Stimulated activated CD4-positive, alpha-beta T cell treated with anti-CD3 and anti-CD28 coated beads, Interleukin-12 subunit alpha, Interleukin-12 subunit beta, amount 100 ng/mL, for 24 hours (primary cell): ENCODE data around the gene BOC.

Experiments
- DNase-seq, 2 experiments: peaks; one replicate each; pipeline ENCODE4 v3.0.0-alpha.2; 2020; ENCODE audit warnings: low read depth in 2 of 2

The BOC gene

DNA sequence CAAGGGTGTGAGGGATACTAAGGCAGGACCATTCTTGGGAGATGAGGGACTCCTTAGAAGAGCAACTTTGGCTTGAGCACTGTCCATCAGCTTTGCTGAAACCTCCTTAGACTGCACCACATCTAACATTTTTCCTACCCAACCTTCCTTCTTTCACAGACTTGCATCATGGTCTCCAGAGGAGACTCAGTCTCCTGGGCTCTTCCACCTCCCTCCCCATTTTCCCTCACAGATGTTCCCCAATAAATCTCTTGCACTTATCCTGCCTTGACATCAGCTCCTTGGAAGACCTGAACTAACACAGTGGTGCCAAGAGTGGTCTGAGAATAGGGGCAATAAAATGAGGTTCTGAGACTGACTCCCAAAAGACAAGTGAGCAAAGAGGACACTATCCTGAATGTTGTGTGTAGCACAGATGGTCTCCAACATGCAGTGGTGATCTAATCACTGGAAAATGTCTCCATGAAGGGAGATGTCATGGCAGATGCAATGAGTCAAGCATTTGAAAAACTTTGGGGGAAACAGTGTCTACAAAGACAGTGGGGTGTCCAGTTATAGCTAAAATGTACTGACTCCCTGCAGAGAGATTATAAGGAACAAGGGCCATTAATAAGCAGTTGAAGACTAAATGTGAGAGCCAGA lies 26.0 kb upstream of the BOC start:
- DNase-seq: no peak

DNA sequence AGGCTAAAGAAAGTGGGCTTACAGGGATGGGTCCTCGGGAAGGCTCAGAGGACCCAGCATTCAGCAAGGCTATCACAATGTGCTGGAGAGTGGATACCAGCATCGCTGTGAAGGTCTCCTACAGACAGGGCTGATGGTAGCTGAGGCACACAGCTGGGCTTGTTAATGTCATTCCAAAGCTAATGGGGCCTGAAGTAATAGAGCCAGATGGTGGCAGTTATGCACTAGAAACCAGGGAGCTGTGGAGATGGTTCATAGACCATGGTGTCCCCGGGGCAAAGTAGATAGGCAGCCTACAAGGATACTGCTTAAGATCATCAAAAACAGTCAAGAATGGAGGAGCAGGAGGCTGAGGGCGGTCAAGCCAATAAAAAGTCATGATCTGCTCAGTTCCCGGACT lies 24.8 kb upstream of the BOC start:
- DNase-seq: no peak

- no peak for DNase-seq
These were observed 18.1 kb upstream of the BOC start for GRCh38 chr3:113193288-113193687.

GRCh38 chr3:113193719-113194118 lies 17.6 kb upstream of the BOC start:
- DNase-seq: no peak

GRCh38 chr3:113194823-113195401 lies 16.4 kb upstream of the BOC start:
- no peak for DNase-seq

GRCh38 chr3:113200351-113200750 lies 11.0 kb upstream of the BOC start:
- DNase-seq: no peak

DNA sequence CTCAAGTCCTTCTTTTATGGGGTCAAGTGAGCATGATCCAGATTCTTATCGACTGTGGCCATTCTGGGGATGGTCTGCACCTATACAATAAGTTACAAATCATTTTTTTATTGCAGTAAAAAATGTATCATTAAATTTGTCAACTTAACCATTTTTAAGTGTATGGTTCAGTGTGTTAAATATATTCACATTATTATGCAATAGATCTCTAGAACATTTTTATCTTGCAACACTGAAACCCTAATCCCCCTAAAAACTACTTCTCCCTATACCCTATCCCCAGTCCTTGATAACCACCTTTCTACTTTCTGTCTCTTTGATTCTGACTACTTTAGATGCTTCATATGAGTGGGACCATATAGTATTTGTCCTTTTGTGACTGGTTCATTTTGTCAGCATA lies 10.4 kb upstream of the BOC start:
- DNase-seq: no peak

DNA sequence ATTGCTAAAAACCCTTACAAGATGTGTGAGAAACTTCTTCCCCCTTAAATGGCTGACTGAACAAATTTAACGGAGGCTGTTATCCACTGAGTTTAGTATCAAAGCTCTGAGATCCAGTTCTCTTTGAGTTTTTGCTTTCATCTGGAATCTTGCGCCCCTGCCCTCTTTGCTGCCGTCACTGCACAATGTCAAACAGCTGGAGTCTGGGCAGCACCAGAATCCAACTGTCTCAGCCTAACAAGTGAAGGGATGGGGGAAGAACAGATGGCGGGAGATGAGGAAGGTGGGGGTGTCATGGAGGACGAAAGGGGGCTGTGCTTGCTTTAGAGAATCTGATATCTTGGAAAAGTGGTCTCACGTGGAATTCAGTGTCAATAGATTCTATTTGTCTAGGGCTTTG lies 7.0 kb upstream of the BOC start:
- no peak for DNase-seq

DNA sequence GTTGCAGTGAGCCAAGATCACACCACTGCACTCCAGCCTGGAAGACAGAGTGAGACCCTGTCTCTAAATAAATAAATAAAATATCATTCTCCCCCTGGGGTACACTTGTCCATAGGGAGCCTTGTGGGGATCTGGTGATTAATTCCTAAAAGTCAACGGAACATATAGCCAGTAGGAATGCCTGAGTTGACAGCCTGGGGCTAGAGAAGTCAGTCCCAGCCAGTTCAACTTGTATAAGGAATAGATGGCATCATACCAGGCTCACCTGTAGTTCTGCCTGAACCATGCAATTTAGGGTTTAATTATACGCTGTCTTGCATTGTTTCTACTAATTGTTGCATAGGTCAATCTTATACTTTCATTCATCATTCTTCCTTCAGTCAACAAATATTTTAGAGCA lies 5.9 kb upstream of the BOC start:
- no peak for DNase-seq

DNA sequence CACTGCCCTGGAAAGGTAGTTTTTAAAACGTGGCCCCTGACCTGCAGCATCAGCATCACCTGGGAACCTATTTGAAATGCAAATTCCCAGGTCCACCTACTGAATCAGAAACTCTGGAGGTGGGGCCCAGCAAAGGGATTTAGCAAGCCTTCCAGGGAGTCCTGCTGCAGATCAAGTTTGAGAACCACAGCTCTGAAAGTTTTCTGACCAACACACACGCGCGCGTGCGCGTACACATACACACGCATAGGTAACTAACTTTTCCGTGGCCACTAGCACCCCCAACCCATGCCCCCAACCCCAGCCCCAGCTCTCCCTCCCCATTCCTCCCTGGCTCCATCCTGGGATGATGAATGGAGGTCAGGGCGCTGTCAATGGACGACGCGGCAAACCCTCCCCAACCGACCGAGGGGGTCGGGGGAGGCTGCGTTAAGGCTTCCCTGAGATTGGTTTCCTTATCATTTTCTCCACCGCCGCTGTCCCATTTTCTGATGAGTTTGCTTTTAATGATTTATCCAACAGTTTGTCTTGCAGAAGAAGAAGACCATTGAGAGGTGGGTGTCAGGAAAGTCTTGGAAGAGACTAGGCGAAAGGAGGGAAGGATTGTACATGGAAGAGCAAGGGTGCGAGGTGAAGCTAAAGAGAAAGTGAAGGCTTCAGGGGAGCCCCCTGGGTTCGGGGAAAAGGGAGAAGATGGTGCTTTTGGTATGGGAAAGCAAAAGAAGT lies 590 bp upstream of the BOC start:
- no peak for DNase-seq

GRCh38 chr3:113212150-113212843 lies 940 bp downstream of the BOC start:
- no peak for DNase-seq

- no peak for DNase-seq
These were observed 1.6 kb downstream of the BOC start for GRCh38 chr3:113212844-113213375.

GRCh38 chr3:113213896-113214587 lies 2.7 kb downstream of the BOC start:
- DNase-seq: no peak

GRCh38 chr3:113214917-113215595 lies 3.7 kb downstream of the BOC start:
- DNase-seq: no peak

DNA sequence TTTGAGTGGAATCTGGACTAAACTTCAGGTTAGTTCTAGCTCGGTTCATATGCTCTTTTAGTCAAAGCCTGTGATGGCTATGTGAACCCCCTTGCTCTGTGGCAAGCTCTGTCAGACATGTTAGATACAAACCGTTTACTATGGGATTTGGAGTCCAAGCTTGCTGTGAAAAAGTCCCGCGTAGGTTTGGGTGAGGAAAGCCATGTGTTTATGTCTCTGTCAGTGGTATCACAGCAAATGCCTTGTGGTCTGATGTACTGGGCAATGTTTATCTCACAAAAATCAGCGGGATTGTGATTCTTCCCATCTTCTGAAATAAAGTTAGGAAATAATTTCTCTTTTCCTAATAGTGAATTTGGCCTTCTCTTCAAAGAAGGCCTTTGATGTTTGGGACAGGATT lies 5.0 kb downstream of the BOC start:
- no peak for DNase-seq

DNA sequence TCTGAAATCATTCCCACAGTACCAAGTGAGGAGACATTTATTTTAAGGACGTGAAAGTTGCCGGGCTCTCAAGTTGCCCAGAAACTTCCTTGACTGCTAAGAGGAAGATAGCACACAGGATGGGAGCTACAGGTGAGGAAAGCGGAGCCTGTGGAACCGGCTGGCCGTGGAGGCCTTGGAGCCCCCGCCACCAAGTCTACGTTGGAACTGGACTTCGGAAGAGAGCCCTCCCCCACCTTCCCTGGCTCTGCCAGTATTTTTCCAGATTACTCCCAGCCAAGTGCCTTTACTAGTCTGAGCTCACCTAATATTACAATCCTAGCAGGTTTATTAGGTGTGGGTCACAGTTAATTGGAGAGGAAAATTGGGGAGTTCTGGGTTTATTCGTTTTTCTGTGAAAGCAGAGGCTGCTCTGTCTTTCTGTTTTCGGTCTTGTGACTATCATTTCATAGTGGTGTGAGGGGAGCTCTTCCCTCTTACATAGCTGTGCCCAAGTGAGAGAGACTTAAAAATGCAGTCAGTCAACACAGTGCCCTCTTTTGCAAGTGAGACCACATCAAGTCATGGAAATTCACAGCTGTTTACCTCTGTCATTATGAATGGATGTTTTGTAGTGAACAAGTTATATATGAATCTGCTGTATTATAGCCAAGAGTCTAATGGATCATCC lies 6.8 kb downstream of the BOC start:
- DNase-seq: no peak

GRCh38 chr3:113218681-113219045 lies 7.3 kb downstream of the BOC start:
- no peak for DNase-seq

DNA sequence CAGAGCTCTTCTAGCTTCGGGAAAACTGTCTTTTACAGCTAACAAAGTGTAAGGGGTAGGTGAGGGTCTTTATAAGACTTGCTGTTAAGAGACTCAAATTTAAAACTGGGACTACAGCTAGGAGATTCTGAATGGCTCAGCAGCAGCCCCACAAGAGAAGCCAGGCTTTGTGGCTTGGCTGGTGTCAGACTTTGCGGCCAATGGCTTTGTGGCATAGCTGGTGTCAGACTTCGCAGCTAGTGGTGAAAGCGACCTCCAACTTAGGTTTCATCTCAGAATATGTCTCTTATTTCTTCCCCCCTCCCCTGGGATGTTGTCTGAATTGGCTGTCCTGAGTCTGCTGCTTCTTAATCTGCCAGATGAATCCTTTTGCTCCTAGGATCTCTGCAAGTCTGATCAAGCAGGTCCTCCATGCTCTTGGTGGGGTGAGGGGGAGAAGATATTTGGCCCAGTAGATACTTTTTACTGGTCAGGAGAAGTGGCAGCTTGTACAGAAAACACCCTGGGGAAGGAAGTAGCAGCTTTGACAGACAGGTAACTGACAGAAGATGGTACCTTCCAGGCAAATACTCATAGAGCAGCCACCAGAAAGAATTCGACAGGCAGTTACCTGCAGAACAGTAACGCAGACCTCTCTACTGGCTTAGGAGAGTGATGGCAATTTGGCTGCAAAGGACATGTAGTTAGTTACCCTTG lies 8.4 kb downstream of the BOC start:
- DNase-seq: no peak

GRCh38 chr3:113220721-113221120 lies 9.4 kb downstream of the BOC start:
- DNase-seq: no peak

DNA sequence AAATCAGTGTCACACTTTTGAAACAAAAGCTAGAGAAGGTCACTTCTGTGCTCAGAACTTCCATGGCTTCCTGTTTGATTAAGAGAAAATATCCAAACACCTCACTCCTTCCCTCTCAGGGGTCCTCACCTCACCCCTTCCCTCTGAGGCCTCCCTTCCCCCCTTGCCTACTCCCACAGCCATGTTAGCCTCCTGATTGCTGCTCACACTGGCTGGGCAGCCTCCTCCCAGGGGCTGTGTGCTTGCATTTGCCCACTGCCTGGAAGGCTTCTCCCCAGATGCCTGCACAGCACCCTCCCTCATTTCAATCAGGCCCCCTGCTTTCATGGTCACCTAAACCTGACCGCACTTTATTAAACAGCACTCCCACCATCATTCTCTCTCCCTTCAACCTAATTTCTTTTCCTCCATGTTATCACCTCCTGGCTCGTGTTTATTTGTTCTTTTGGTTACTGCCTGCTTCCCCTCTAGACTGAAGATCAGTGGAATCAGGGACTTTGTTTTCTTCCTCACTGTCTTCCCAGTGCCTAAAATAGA lies 10.4 kb downstream of the BOC start:
- DNase-seq: no peak
